H9 (cell line): ENCODE data around the gene NEGR1. TPM values are rescaled to one million over a fixed set of nuclear protein-coding genes. Genes with fewer than 3 reads are reported as not detected.

Source experiments
- DNase-seq: peaks from one replicate; pipeline ENCODE4 v3.0.0-alpha.2; 2017
- H2AFZ ChIP-seq: one replicate; pipeline ENCODE4 v1.6.1; 2013; ENCODE audit warnings: mild to moderate bottlenecking, low read length, control low read depth, moderate library complexity
- H2AK5ac ChIP-seq: 2 replicates; pipeline ENCODE4 v1.6.1; 2013; ENCODE audit warnings: low read length, control low read depth, mixed read lengths; ENCODE audit not compliant: insufficient read length
- H2BK120ac ChIP-seq: one replicate; pipeline ENCODE4 v1.6.1; 2013; ENCODE audit warnings: low read depth, mild to moderate bottlenecking, low read length, control low read depth, inconsistent platforms; ENCODE audit not compliant: poor library complexity, severe bottlenecking
- H2BK12ac ChIP-seq: 2 replicates; pipeline ENCODE4 v1.6.1; 2013; ENCODE audit warnings: low read length, control low read depth, mixed read lengths, low read depth; ENCODE audit not compliant: insufficient read length
- H2BK15ac ChIP-seq: 2 replicates; pipeline ENCODE4 v1.6.1; 2013; ENCODE audit warnings: low read depth, low read length, control low read depth
- H2BK20ac ChIP-seq: one replicate; pipeline ENCODE4 v1.6.1; 2013; ENCODE audit warnings: low read depth, mild to moderate bottlenecking, low read length, control low read depth, inconsistent platforms; ENCODE audit not compliant: poor library complexity, severe bottlenecking
- H2BK5ac ChIP-seq: 2 replicates; pipeline ENCODE4 v1.6.1; 2013; ENCODE audit warnings: low read length, control low read depth, mixed read lengths; ENCODE audit not compliant: insufficient read length
- H3K14ac ChIP-seq: 2 replicates; pipeline ENCODE4 v1.6.1; 2013; ENCODE audit warnings: low read length, control low read depth; ENCODE audit not compliant: insufficient read depth
- H3K18ac ChIP-seq: 2 replicates; pipeline ENCODE4 v1.6.1; 2013; ENCODE audit warnings: low read depth, mild to moderate bottlenecking, mixed read lengths, low read length, control low read depth; ENCODE audit not compliant: insufficient read length
- H3K23ac ChIP-seq: 2 replicates; pipeline ENCODE4 v1.6.1; 2013; ENCODE audit warnings: low read length, control low read depth, mixed read lengths, low read depth; ENCODE audit not compliant: insufficient read length
- H3K23me2 ChIP-seq: 2 replicates; pipeline ENCODE4 v1.6.1; 2013; ENCODE audit warnings: low read depth, mild to moderate bottlenecking, mixed read lengths, low read length, control low read depth; ENCODE audit not compliant: insufficient read length, poor library complexity, severe bottlenecking
- H3K27ac ChIP-seq: 2 replicates; pipeline ENCODE4 v1.5.1; 2013; ENCODE audit warnings: low read length, control low read depth, mixed read lengths, low read depth; ENCODE audit not compliant: insufficient read length
- H3K27me3 ChIP-seq: 2 replicates; pipeline ENCODE4 v1.6.1; 2013; ENCODE audit warnings: low read length, control low read depth, inconsistent platforms; ENCODE audit not compliant: insufficient read depth
- H3K4ac ChIP-seq: 2 replicates; pipeline ENCODE4 v1.6.1; 2013; ENCODE audit warnings: low read depth, mild to moderate bottlenecking, control low read depth, inconsistent platforms, low read length, moderate library complexity
- H3K4me1 ChIP-seq: 2 replicates; pipeline ENCODE4 v1.6.1; 2013; ENCODE audit warnings: low read length, control low read depth, inconsistent platforms; ENCODE audit not compliant: insufficient read depth
- H3K4me2 ChIP-seq: 2 replicates; pipeline ENCODE4 v1.6.1; 2013; ENCODE audit warnings: low read length, control low read depth, mixed read lengths; ENCODE audit not compliant: insufficient read length, insufficient read depth
- H3K56ac ChIP-seq: 2 replicates; pipeline ENCODE4 v1.6.1; 2013; ENCODE audit warnings: low read depth, mild to moderate bottlenecking, mixed read lengths, low read length, control low read depth; ENCODE audit not compliant: insufficient read length
- H3K79me1 ChIP-seq: 2 replicates; pipeline ENCODE4 v1.6.1; 2013; ENCODE audit warnings: low read depth, mild to moderate bottlenecking, moderate library complexity, low read length, control low read depth, inconsistent platforms; ENCODE audit not compliant: insufficient read depth, poor library complexity, severe bottlenecking
- H3K79me2 ChIP-seq: 2 replicates; pipeline ENCODE4 v1.6.1; 2013; ENCODE audit warnings: low read length, control low read depth, inconsistent platforms; ENCODE audit not compliant: insufficient read depth
- H3K9ac ChIP-seq: 2 replicates; pipeline ENCODE4 v1.6.1; 2013; ENCODE audit warnings: low read length, control low read depth, mixed read lengths; ENCODE audit not compliant: insufficient read length; ENCODE audit errors: extremely low read depth
- H3K9me3 ChIP-seq: one replicate; pipeline ENCODE4 v1.6.1; 2013; ENCODE audit warnings: low read depth, low read length, inconsistent platforms; ENCODE audit not compliant: control insufficient read depth
- H3T11ph ChIP-seq: one replicate; pipeline ENCODE4 v1.6.1; 2013; ENCODE audit warnings: mild to moderate bottlenecking, low read length, control low read depth, inconsistent platforms
- H4K20me1 ChIP-seq: one replicate; pipeline ENCODE4 v1.6.1; 2013; ENCODE audit not compliant: control insufficient read depth, insufficient read length, insufficient read depth
- H4K5ac ChIP-seq: 2 replicates; pipeline ENCODE4 v1.6.1; 2013; ENCODE audit warnings: low read depth, mild to moderate bottlenecking, mixed read lengths, low read length, control low read depth; ENCODE audit not compliant: insufficient read length
- H4K8ac ChIP-seq: replicated peaks from 2 replicates; pipeline ENCODE4 v1.6.1; 2013; ENCODE audit warnings: low read length, control low read depth, mixed read lengths, low read depth; ENCODE audit not compliant: insufficient read length
- H4K91ac ChIP-seq: 2 replicates; pipeline ENCODE4 v1.6.1; 2013; ENCODE audit warnings: low read depth, mild to moderate bottlenecking, moderate library complexity, mixed read lengths, low read length, control low read depth; ENCODE audit not compliant: insufficient read length
- H3K27ac Mint-ChIP-seq, 3 experiments: 2 replicates in 2 of 3; 3 replicates in 1 of 3; pipeline ENCODE4 v1.8.0; 2020 to 2021; ENCODE audit warnings: mixed read lengths in 3 of 3, mild to moderate bottlenecking in 1 of 3, moderate library complexity in 1 of 3
- H3K27me3 Mint-ChIP-seq: 2 replicates; pipeline ENCODE4 v1.8.0; 2021; ENCODE audit warnings: low read depth, mild to moderate bottlenecking, moderate library complexity, mixed read lengths
- H3K36me3 Mint-ChIP-seq, 3 experiments: 2 replicates in 2 of 3; 3 replicates in 1 of 3; pipeline ENCODE4 v1.8.0; 2020 to 2021; ENCODE audit warnings: low read depth in 3 of 3, mixed read lengths in 3 of 3; ENCODE audit not compliant: insufficient read depth in 1 of 3
- H3K4me1 Mint-ChIP-seq, 2 experiments: 2 replicates each; pipeline ENCODE4 v1.8.0; 2020; ENCODE audit warnings: mixed read lengths in 2 of 2
- H3K4me3 Mint-ChIP-seq, 2 experiments: 2 replicates in 1 of 2; 3 replicates in 1 of 2; pipeline ENCODE4 v1.8.0; 2020 to 2021; ENCODE audit warnings: mild to moderate bottlenecking in 2 of 2, mixed read lengths in 2 of 2, moderate library complexity in 1 of 2
- H3K9me3 Mint-ChIP-seq, 2 experiments: 2 replicates in 1 of 2; 3 replicates in 1 of 2; pipeline ENCODE4 v1.8.0; 2020; ENCODE audit warnings: mild to moderate bottlenecking in 2 of 2, mixed read lengths in 2 of 2, moderate library complexity in 1 of 2
- CTCF ChIP-seq: fragments of 200-600 bp; sonication (generic); conservative IDR thresholded peaks from 3 replicates; pipeline ENCODE4 v1.8.0; 2021; ENCODE audit warnings: antibody characterized with exemption, mild to moderate bottlenecking
- WGBS: extraction: QIAGEN DNeasy Blood & Tissue Kit; methylation state at CpG from one replicate; pipeline ENCODE4 v1.1.7; 2013; ENCODE audit warnings: missing lambda C conversion rate, low lambda C conversion rate, mixed read lengths; ENCODE audit not compliant: insufficient read length; ENCODE audit errors: extremely low coverage; 5-methylcytosine and 5-hydroxymethylcytosine counted together
- total RNA-seq: library from RNA; stranded (reverse); gene quantifications from 2 replicates; pipeline ENCODE4 v1.2.1, GENCODE V29; 2021

The NEGR1 gene
- total RNA-seq, 1 experiment from 2014 or later = 0.13 TPM

GRCh38 chr1:72056516-72056915, 225.8 kb downstream of the NEGR1 start:
- H3K18ac ChIP-seq = no peak overlapping the region
- no peak overlapping the region for H3K14ac ChIP-seq
- no peak overlapping the region for H3K9ac ChIP-seq
- H3K9me3 ChIP-seq = no peaks in the 10 kb centered on the region
- no peak overlapping the region for H2BK12ac ChIP-seq
- Mint-ChIP-seq H3K4me1 (peaks cover 3 to 7% of the 10 kb centered on the region in 2 experiments; a peak in 3 of 4 replicates), H3K4me3 (no peak overlapping the region), H3K9me3 (no peaks in the 10 kb centered on the region), H3K27me3 (no peaks in the 10 kb centered on the region), H3K27ac (no peak overlapping the region), H3K36me3 (no peaks in the 10 kb centered on the region)
- H4K20me1 ChIP-seq = no peaks in the 10 kb centered on the region
- H2AK5ac ChIP-seq = no peak overlapping the region
- no peak overlapping the region for H4K91ac ChIP-seq
- no peak overlapping the region for H2BK20ac ChIP-seq
- no peaks in the 10 kb centered on the region for H3K27me3 ChIP-seq
- no peak overlapping the region for H2BK120ac ChIP-seq
- H4K8ac ChIP-seq = no peak overlapping the region
- no peak overlapping the region for H3T11ph ChIP-seq
- H3K4me2 ChIP-seq = no peak overlapping the region
- H2BK15ac ChIP-seq = no peak overlapping the region
- H2BK5ac ChIP-seq = no peak overlapping the region
- H2AFZ ChIP-seq = no peak overlapping the region
- H3K79me2 ChIP-seq = no peaks in the 10 kb centered on the region
- H4K5ac ChIP-seq = no peak overlapping the region
- no CpG with 5 or more reads among the region's 2 CpGs for WGBS
- DNase-seq = no peak
- no peak overlapping the region for H3K23ac ChIP-seq
- H3K79me1 ChIP-seq = no peaks in the 10 kb centered on the region
- H3K56ac ChIP-seq = no peak overlapping the region
- H3K4ac ChIP-seq = no peak overlapping the region
- no peaks in the 10 kb centered on the region for H3K4me1 ChIP-seq
- TF ChIP-seq CTCF = no peak
- H3K27ac ChIP-seq = no peak overlapping the region
- H3K23me2 ChIP-seq = no peaks in the 10 kb centered on the region
